Body of pancreas (tissue), 4 donors: ENCODE data around the gene RXRG. TPM values are rescaled to one million over a fixed set of nuclear protein-coding genes. Genes with fewer than 3 reads are reported as not detected.
A peak's percentile ranks its signal among the peaks of the same experiment; 100 is the strongest.

Source experiments
- ATAC-seq: fragments of 150-250 bp; one replicate; pipeline ENCODE4 v1.9.1; 2016
- DNase-seq, 4 donors: peaks; one replicate each; pipeline ENCODE4 v3.0.0-alpha.2; 2019
- H3K27ac ChIP-seq, 4 donors: fragments of 200-600 bp; sonication (generic); 1 replicate in 3 of 4; 2 replicates in 1 of 4; pipeline versions ENCODE4 v1.5.1 to v1.6.1; 2016 to 2019; ENCODE audit warnings: mild to moderate bottlenecking in 1 of 4, mixed read lengths in 1 of 4, moderate library complexity in 1 of 4
- H3K27me3 ChIP-seq, 2 donors: fragments of 200-600 bp; sonication (generic); one replicate each; pipeline ENCODE4 v1.6.0; 2016; ENCODE audit warnings: mild to moderate bottlenecking in 1 of 2
- H3K36me3 ChIP-seq, 2 donors: fragments of 200-600 bp; sonication (generic); replicated peaks in 1 of 2; 2 replicates each; pipeline ENCODE4 v1.5.1; 2016; ENCODE audit warnings: low read depth in 2 of 2; ENCODE audit not compliant: insufficient read depth in 1 of 2
- H3K4me1 ChIP-seq: fragments of 200-600 bp; sonication (generic); one replicate; pipeline ENCODE4 v1.6.0; 2016
- H3K4me3 ChIP-seq, 2 donors: fragments of 200-600 bp; sonication (generic); 1 replicate in 1 of 2; 2 replicates in 1 of 2; pipeline ENCODE4 v1.5.1; 2016 to 2019
- H3K9me3 ChIP-seq, 3 donors: fragments of 200-600 bp; sonication (generic); 1 replicate in 2 of 3; 2 replicates in 1 of 3; pipeline ENCODE4 v1.5.1; 2016
- CTCF ChIP-seq, 7 experiments: fragments of 450-650 bp in 4 of 7; fragments of 200-600 bp in 3 of 7; sonication (generic) in 3 of 7; IDR thresholded peaks; one replicate each; pipeline ENCODE4 v1.5.1; 2016 to 2019; ENCODE audit warnings: antibody characterized with exemption in 7 of 7
- POLR2A ChIP-seq, 3 donors: fragments of 450-650 bp; IDR thresholded peaks; one replicate each; pipeline ENCODE4 v1.6.1; 2016; ENCODE audit warnings: antibody characterized with exemption in 3 of 3, mild to moderate bottlenecking in 2 of 3
- WGBS, 2 donors: methylation state at CpG; one replicate each; pipeline ENCODE4 v1.1.5; 2017; 5-methylcytosine and 5-hydroxymethylcytosine counted together
- intact Hi-C: fragments of 100-400 bp; cut with DNase I; formaldehyde crosslinking; loops from one replicate; pipeline ENCODE4 v1.15.1; 2023
- total RNA-seq, 2 donors: library from RNA; depleted of rRNA; stranded (reverse); fragments of >200 nt; gene quantifications; one replicate each; pipeline ENCODE4 v1.1.0, GENCODE V29; 2016

The RXRG gene
- total RNA-seq, 2 donors from 2014 or later = 2.6 TPM; not detected in 1

- Histone ChIP-seq H3K36me3 (no peaks in the 10 kb centered on the region), H3K4me3 (no peak overlapping the region), H3K27me3 (peaks cover 0 to 11% of the 10 kb centered on the region in 2 donors), H3K9me3 (no peaks in the 10 kb centered on the region), H3K27ac (no peak overlapping the region), H3K4me1 (peaks cover 5% of the 10 kb centered on the region)
- no peak for ATAC-seq
- no peak for DNase-seq
- intact Hi-C loops = no loop called here
- WGBS, 2 donors = 38 to 60% methylated on average over 6 of the region's 6 CpGs
- no peak for TF ChIP-seq POLR2A (IDR thresholded peaks at IDR 0.05)
Observed at GRCh38 chr1:165439330-165439729, 5.6 kb downstream of the RXRG start.

GRCh38 chr1:165436994-165437393 lies 7.9 kb downstream of the RXRG start:
- DNase-seq (no peak), ATAC-seq (no peak)
- no peak for TF ChIP-seq POLR2A (IDR thresholded peaks at IDR 0.05)
- no peak for TF ChIP-seq CTCF (IDR thresholded peaks at IDR 0.05)
- Histone ChIP-seq H3K4me1 (no peaks in the 10 kb centered on the region), H3K27ac (no peak overlapping the region), H3K9me3 (no peaks in the 10 kb centered on the region), H3K36me3 (no peaks in the 10 kb centered on the region), H3K27me3 (no peaks in the 10 kb centered on the region), H3K4me3 (no peak overlapping the region)
- 59 to 64% methylated on average over 2 of the region's 2 CpGs for WGBS, 2 donors
- intact Hi-C loops = no loop called here

GRCh38 chr1:165435801-165436200 lies 9.1 kb downstream of the RXRG start:
- DNase-seq (no peak), ATAC-seq (no peak)
- TF ChIP-seq POLR2A (IDR thresholded peaks at IDR 0.05) (no peak), CTCF (IDR thresholded peaks at IDR 0.05) (no peak)
- Histone ChIP-seq H3K27ac (no peak overlapping the region), H3K27me3 (no peaks in the 10 kb centered on the region), H3K9me3 (no peaks in the 10 kb centered on the region), H3K4me1 (no peaks in the 10 kb centered on the region), H3K4me3 (no peak overlapping the region), H3K36me3 (no peaks in the 10 kb centered on the region)
- WGBS, 2 donors = 51 to 68% methylated on average over 2 of the region's 2 CpGs
- intact Hi-C loops = no loop called here

GRCh38 chr1:165434281-165434680 lies 10.6 kb downstream of the RXRG start:
- TF ChIP-seq POLR2A (IDR thresholded peaks at IDR 0.05) (no peak), CTCF (IDR thresholded peaks at IDR 0.05) (no peak)
- H3K4me1 ChIP-seq = no peaks in the 10 kb centered on the region
- no peak overlapping the region for H3K27ac ChIP-seq
- no peak overlapping the region for H3K4me3 ChIP-seq
- no peaks in the 10 kb centered on the region for H3K9me3 ChIP-seq
- no peaks in the 10 kb centered on the region for H3K27me3 ChIP-seq
- H3K36me3 ChIP-seq = no peaks in the 10 kb centered on the region
- no peak for ATAC-seq
- WGBS, 2 donors = 29 to 46% methylated on average over 2 of the region's 2 CpGs
- DNase-seq = peak in 2 of 4 donors; percentile 13 to 19
- intact Hi-C loops = no loop called here

- H3K27ac ChIP-seq = no peak overlapping the region
- H3K27me3 ChIP-seq = no peaks in the 10 kb centered on the region
- no peaks in the 10 kb centered on the region for H3K9me3 ChIP-seq
- TF ChIP-seq POLR2A (IDR thresholded peaks at IDR 0.05) (no peak), CTCF (IDR thresholded peaks at IDR 0.05) (no peak)
- H3K4me1 ChIP-seq = no peaks in the 10 kb centered on the region
- no peak overlapping the region for H3K4me3 ChIP-seq
- H3K36me3 ChIP-seq = no peaks in the 10 kb centered on the region
- ATAC-seq = no peak
- intact Hi-C loops = no loop called here
- no peak for DNase-seq
- 65 to 77% methylated on average over 4 of the region's 4 CpGs for WGBS, 2 donors
Observed at GRCh38 chr1:165431079-165431478, 13.8 kb downstream of the RXRG start.
